HG03354 (cell line): ENCODE data around the gene CBFA2T3.
A peak's percentile ranks its signal among the peaks of the same experiment; 100 is the strongest.

ENCODE experiments used
- ATAC-seq: cut with Tn5 transposase; IDR thresholded peaks from one replicate; pipeline ENCODE4 v1.9.1; 2021; ENCODE audit warnings: mild to moderate bottlenecking; ENCODE audit not compliant: unreplicated experiment, poor library complexity, severe bottlenecking

The CBFA2T3 gene

DNA sequence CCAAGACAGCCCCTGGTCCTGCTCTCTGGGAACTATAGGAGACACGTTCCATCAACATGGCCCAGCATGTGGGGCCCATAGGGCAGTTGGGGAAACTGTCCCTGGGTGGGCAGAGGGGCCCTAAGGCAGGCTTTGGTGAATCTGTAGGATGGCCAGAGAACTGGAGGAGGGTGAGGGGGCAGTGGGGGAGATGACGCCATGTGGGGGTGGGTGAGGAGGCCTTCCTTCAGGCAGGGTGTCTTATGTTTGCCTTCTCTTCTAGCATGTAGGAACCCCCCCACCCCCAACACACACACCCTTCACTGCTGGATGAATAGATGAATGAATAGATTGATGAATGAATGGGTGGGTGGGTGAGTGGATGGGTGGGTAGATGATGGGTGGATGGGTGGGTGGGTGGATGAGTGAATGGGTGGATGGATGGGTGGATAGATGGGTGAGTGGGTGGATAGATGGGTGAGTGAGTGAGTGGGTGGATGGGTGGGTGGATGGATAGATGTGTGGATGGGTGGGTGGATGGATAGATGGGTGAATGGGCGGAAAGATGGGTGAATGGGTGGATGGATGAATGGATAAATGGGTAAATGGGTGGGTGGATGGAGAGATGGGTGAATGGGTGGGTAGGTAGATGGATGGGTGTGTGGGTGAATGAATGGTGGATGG lies 2.5 kb upstream of the CBFA2T3 start:
- ATAC-seq, result no peak

- peak; percentile 59 for ATAC-seq
These were observed 1.8 kb upstream of the CBFA2T3 start for GRCh38 chr16:88978608-88979346.

DNA sequence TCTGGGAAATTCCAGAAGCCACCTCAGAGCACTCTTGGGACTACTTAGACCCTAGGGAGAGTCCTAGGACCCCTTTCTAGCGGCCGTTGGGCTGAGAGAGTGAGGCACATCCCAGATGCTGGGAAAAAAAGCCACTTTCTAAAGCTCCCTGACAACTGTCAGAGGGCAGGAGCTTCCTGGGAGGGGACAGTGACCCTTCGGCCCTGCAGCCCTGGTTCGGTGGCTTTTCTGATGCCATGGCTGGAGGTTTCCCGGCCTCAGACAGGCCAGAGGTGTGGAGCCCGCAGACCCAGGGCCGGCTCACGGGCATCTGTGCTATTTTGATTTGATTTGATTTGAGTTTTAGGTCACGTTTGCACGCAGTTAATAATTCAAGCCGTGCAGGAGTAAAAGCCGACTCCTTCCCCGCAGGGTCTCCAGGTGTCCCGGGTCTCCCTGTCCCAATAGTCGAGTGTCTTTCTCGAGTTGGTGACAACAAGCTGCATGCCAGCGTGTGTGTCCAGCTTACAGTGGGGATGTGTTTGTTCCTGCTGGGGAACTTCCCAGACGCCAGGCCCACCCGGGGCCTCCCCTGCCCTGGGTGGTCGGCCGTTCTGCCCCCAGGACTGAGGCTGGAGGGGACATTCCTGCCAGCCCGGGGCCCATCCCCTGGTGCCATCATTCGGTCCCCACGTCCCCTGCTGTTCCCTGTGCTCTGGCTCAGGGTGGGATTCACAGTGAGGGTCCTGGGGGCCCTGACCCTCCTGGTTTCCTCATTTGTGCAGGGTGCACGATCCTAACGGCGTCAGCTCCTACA lies 1.0 kb upstream of the CBFA2T3 start:
- no peak for ATAC-seq

- ATAC-seq, result no peak
These were observed 515 bp downstream of the CBFA2T3 start for GRCh38 chr16:88976366-88977017.

- ATAC-seq, result no peak
These were observed 1.4 kb downstream of the CBFA2T3 start for GRCh38 chr16:88975511-88976061.

DNA sequence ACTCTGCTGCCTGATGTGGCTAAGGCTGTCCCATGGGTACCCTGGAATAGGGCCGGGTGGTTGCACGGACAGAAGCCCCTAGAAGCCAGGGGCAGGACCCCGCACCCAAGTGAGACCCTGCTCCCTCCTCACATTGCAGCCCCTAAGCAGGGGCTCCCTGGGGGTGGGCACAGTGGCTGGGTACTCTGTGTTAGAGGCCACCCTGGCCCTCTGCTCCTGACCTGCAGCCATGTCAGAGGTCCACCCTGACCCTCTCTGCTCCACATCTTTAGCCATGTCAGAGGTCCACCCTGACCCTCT lies 2.1 kb downstream of the CBFA2T3 start:
- ATAC-seq, result no peak

DNA sequence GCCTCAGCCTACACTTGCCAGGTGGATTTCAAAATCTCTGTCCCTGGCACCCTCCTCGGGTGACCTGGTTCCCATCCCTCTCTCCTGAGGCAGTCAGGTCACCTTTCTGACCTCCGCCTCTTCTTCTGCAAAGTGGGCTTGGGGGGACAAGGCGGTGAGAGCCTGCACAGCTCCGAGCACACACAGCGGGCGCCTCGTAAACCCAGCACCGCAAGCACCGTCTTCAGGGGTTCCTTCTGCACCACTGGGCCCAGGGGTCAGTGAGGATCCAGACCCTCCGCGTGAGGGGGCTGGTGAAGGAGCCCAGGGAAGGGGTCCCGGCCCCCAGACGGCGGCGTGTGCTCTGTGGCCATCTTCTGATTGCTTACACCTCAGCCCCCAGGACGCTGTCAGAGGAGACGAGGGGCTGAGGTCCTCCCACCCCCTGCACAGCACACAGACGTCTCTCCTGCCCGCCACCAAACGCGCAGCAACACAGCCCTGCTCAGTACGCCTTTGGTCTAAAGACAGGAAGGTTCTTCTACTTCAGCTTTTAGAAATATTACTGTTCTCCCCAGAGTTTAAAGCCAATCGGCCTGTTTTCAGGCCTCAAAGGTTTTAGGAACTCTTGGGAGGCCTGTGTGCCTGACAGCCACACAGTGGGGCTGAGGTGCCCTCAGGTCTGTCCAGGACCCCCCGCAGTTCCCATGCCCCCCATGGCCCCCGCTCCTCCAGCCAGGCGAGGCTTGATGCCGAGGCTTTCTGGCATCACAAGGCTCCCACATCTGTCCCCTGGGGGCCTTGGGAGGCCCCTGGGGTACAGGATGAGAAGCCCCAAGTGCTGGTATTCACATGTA lies 2.7 kb downstream of the CBFA2T3 start:
- ATAC-seq, result no peak

- no peak for ATAC-seq
These were observed 3.5 kb downstream of the CBFA2T3 start for GRCh38 chr16:88973415-88974050.

GRCh38 chr16:88973007-88973410 lies 4.0 kb downstream of the CBFA2T3 start:
- ATAC-seq, result no peak

- no peak for ATAC-seq
These were observed 4.7 kb downstream of the CBFA2T3 start for GRCh38 chr16:88972349-88972748.

- ATAC-seq, result no peak
These were observed 5.5 kb downstream of the CBFA2T3 start for GRCh38 chr16:88971371-88972097.

- no peak for ATAC-seq
These were observed 6.4 kb downstream of the CBFA2T3 start for GRCh38 chr16:88970539-88971065.

- no peak for ATAC-seq
These were observed 7.0 kb downstream of the CBFA2T3 start for GRCh38 chr16:88970050-88970449.

- no peak for ATAC-seq
These were observed 7.6 kb downstream of the CBFA2T3 start for GRCh38 chr16:88969361-88969831.

- ATAC-seq, result no peak
These were observed 8.3 kb downstream of the CBFA2T3 start for GRCh38 chr16:88968589-88969280.

GRCh38 chr16:88967830-88968588 lies 9.0 kb downstream of the CBFA2T3 start:
- ATAC-seq, result peak; percentile 65
